ENCODE results near the gene CAMK1D.
"Not testable (repeated sequence)": the region's sequence is repeated elsewhere in the genome, so short reads cannot be mapped to it uniquely, and the experiment has no call there.

The CAMK1D gene

GRCh38 chr10:12741360-12741804, 392.0 kb downstream of the CAMK1D start:
- no peak for DNase-seq

DNA sequence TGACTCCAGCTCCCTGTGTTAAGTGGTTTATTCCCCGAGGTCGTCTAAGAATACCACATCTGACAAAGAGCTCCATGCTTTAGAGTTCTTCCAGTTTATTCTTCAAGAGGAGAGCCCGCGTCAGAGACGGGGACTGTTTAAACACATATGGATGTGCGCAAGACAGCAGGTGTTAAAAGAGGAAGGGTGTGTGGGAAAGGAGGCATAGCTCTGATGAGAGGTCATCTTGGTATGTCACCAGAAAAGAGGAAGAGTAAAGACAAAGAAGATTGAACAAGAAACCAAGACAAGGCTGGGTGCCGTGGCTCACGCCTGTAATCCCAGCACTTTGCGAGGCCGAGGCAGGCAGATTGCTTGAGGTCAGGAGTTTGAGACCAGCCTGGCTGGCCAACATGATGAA, 393.4 kb downstream of the CAMK1D start:
- no peak for DNase-seq

DNA sequence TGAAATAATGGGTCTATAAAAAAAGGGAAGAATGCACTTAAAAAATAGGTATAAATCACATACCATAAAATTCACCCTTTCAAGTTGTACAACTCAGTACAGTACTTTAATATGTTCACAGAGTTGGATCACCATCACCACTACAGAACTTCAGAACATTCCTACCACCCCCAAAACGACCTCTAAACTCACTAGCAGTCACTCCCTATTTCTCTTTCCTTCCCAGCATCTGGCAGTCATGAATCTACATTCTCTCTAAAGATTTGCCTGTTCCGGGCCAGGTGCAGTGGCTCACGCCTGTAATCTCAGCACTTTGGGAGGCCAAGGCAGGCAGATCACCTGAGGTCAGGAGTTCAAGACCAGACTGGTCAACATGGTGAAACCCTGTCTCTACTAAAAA, 394.1 kb downstream of the CAMK1D start:
- not testable (repeated sequence) for DNase-seq

DNA sequence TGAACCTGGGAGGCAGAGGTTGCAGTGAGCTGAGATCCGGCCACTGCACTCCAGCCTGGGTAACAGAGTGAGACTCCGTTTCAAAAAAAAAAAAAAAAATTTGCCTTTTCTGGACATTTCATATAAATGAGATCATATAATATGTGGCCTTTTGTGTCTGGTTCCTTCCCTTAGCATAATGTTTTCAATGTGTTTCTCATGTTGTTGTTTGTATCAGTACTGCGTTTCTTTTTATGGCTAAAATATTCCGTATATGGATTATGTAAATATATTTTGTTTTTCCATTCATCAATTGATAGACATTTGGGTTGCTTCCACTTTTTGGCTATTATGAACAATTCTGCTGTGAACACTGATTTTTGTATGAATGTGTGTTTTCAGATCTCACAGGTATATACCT, 394.6 kb downstream of the CAMK1D start:
- no peak for DNase-seq

- no peak for DNase-seq
Observed at GRCh38 chr10:12748186-12748585, 398.8 kb downstream of the CAMK1D start.

- no peak for DNase-seq
Observed at GRCh38 chr10:12749760-12750478, 400.6 kb downstream of the CAMK1D start.

- no peak for DNase-seq
Observed at GRCh38 chr10:12750526-12751201, 401.3 kb downstream of the CAMK1D start.

- no peak for DNase-seq
Observed at GRCh38 chr10:12755075-12755474, 405.7 kb downstream of the CAMK1D start.

DNA sequence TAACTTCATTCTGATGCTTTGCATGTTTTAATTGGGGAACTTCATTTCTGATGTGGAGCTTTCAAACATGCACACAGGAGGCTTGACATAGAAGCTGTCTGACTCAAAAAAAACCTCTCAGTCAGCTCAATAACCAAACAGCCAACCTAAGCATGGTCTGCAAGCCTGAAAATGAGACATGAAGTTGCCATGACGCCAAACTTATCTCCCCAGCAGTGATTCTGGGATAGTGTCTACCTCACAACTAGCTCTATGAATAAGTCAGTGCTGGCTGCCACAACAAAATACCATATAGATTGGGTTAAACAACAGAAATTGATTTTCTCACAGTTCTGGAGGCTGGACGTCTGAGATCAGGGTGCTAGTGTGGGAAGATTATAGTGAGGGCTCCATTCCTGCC, 408.0 kb downstream of the CAMK1D start:
- no peak for DNase-seq

DNA sequence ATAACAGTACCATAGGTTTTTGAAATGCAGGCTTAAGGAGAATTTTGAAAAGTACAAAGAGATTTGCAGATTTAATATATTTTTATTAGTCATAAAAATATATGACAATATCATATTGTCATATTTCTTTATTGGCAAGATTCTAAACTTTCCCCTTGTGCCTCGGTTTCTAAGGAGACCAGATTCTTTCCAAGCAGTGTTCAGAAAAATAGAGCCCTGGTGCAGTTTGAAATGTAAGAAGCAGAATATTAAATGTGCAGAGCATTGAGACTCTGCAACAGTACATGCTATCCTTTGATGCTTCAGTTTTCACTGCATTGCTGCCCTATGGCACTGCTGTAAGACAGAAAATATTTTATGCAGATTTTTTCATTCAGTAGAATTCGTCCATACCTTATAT, 408.9 kb downstream of the CAMK1D start:
- DNase-seq = no peak

DNA sequence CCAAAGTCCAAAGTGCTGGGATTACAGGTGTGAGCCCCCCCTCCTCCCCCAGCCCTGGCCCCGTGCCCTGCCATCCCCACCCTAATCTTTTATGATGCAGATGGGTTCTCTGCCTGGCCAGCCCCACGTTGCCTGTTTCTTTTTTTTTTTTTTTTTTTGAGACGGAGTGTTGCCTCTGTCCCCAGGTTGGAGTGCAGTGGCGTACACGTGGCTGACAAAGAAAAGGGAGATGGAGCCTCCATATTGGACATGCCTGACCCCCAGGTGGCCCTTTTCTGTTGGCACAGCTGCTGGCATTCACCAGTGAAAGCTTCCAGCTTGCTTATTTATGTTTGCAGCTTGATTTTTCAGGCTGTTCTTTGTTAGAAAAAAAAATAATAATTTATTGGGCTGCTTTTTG, 416.9 kb downstream of the CAMK1D start:
- DNase-seq = no peak

- no peak for DNase-seq
Observed at GRCh38 chr10:12768156-12769100, 419.1 kb downstream of the CAMK1D start.

DNA sequence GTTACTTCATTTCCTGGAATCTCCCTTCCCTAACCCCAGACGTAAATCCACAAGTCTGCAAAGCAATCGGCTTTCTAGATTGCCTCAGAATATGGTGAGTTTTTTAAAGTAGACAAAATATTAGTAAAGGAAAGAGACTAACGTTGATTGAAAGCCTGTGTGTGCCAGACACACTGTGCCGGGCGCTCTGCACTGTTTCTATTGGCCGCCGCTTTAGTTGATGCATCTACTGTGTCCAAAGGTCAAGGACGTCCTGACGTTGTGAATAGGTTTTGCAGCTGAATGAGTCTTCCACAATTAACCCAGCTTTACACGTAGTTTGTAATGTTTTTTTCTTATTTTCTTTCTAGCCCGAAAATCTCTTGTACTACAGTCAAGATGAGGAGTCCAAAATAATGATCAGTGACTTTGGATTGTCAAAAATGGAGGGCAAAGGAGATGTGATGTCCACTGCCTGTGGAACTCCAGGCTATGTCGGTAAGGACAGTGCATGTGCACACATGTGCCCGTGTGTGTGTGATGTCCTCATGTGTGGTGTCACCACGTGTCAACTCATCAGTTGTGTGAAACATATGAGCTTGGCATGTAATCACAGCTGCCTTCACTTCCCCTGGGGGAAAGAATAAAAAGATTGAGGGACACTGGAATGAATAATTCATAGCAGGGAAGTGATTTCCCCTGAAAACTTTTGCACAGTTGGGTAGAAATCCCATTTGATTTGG, 420.1 kb downstream of the CAMK1D start:
- DNase-seq = no peak

DNA sequence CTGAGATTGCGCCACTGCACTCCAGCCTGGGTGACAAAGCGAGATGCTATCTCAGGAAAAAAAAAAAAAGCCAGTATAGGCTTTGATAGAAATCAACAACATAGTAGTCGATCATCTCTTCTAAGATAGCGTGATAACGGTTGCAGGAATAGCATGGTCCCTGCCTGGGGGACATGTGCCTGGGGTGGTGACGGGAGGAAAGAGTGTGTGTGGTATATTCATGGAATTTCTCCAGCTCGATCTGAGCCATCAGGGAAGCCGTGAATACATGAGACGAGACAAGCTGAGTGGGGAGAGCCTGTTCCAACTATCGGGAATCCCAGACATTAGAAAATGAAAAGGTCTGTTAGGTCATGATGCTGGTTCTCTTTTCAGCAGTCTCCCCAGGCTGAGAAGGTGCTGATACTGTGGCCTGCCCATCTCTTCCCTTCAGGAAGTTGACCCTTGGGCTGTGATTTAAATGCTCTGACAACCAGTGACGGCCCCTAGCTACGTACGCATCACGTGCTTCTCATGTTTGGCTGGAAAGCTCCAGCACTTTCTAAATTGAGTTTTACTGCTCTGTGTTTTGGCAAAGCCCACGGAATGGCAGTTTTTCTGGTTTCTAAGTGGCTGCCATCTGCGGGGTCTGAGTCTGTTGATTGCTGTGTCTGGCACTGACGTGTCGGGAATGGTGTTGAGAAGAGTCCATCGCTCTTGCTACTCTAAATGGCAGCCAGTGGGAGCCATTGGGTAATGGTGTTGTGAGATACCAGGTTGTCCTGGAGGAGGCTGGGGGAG, 422.8 kb downstream of the CAMK1D start:
- DNase-seq = no peak

- no peak for DNase-seq
Observed at GRCh38 chr10:12772797-12773587, 423.6 kb downstream of the CAMK1D start.

DNA sequence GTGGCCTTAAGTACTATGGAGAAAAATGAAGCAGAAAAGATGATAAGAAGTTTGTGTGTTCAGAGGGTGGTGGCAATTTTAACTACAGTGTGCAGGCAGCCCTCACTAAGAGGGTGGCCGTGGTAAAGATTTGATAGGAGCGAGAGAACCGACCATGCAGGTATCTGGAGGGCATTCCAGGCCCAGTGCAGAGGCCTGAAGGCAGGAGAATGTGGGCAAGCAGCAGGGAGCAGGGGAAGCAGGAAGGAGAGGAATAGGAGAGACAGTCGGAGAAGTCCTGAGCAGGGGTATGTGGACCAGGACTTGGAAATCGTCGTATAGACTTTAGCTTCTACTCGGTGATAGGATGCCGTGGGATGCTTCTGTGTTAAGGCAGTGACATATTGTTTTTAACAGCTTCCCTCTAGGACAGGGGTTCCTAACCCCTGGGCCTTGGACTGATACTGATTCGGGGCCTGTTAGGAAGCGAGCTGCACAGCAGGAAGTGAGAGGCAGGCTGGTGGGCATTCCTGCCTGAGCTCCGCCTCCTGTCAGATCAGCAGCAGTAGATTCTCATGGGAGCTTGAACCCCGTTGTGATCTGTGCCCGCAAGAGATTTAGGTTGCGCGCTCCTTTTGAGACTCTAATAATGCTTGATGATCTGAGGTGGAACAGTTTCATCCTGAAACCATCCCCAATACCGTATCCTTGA, 425.0 kb downstream of the CAMK1D start:
- DNase-seq = no peak

DNA sequence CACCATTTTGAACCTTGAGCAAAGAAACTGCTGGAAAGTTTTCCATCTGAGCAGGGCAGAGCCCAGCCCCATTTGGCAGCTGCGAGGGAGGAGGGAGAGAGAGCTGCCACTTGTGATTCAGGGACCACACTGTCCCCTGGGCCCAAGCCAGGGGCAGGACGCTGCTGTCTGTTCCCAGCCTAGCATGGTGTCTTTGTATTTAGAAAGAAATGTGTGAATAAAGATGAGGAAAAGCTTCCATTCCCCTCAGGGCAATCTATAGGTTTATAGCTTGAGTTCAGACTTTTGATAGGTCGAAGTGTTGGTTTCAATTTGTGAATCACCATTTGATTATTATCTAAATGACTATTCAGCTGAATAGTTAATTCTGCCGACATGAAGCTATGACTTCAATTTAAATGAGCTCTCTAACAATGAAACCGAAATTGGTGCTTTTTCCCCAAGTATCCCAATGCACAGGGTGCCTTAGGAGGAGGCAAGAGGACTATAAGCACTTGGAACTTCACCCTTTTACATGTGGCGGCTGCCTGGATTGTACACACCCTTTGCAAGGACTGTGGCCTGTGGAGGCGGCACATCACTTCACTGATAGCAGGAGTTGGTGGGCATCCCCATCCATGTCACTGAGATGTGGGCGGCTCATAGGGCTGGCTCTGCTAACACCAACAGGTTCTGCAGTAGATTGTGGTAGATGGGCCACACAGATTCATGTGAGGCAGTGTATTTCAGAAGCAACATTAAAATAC, 428.7 kb downstream of the CAMK1D start:
- DNase-seq = peak; percentile 11

- DNase-seq = peak; percentile 35
Observed at GRCh38 chr10:12780634-12781601, 431.6 kb downstream of the CAMK1D start.

Measured in stimulated activated naive CD4-positive, alpha-beta T cell treated with Interleukin-2 at 50 U/mL for 16 hours (primary cell).